Mucosa of stomach (tissue), 1 donor: Measurements from ENCODE around the gene PRR35.
A peak's percentile ranks its signal among the peaks of the same experiment; 100 is the strongest.

Source experiments
- H3K27me3 ChIP-seq: one replicate; pipeline ENCODE4 v1.7.0; 2013; ENCODE audit warnings: mild to moderate bottlenecking, low read length; ENCODE audit not compliant: control insufficient read depth, insufficient read depth
- H3K36me3 ChIP-seq: one replicate; pipeline ENCODE4 v1.7.0; 2013; ENCODE audit warnings: low read length; ENCODE audit not compliant: control insufficient read depth, insufficient read depth
- H3K4me1 ChIP-seq: one replicate; pipeline ENCODE4 v1.7.0; 2013; ENCODE audit warnings: mild to moderate bottlenecking, low read length; ENCODE audit not compliant: control insufficient read depth, insufficient read depth
- H3K4me3 ChIP-seq: one replicate; pipeline ENCODE4 v1.7.0; 2013; ENCODE audit warnings: low read length
- H3K9ac ChIP-seq: one replicate; pipeline ENCODE4 v1.7.0; 2013; ENCODE audit warnings: mild to moderate bottlenecking, low read length, moderate library complexity
- H3K9me3 ChIP-seq: one replicate; pipeline ENCODE4 v1.7.0; 2013; ENCODE audit warnings: mild to moderate bottlenecking, low read length, moderate library complexity; ENCODE audit not compliant: control insufficient read depth
- donor health status: Pancreatic carcinoma.

The PRR35 gene

DNA sequence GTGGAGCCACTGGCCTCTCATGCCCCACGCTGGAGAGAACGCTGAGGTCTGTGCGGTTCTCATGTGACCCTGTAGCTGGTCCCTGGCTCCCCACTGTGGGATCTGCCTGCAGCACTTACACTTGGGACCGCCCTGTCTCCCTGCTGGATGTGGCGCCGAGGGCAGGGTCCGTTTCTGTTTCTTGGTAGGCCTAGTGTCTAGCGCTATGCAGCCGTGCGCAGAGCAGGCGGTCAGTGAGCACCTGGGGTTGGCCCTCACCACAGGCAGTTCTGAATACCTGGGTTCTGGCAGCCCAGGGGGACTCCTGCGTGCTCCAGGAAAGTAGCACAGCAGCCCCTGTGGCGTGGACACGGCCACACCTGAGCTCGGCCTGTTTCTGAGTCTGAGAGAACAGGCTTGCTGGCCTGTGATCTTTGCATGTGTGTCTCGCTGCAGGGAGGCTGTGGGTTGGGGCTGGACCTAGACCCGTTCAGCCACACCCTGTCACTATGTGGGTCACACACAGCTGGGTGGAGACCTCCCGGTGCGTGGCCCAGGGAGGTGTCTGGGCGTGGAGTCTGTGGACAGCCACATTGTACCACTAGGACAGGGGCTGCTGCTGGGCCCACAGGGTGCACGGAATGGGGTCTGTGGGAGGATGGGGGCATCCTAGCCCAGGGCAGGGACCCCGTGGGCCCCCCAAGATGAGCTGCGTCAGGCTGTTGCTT, 29.9 kb upstream of the PRR35 start:
- Histone ChIP-seq H3K9me3 (no peaks in the 10 kb centered on the region), H3K27me3 (no peaks in the 10 kb centered on the region), H3K36me3 (no peaks in the 10 kb centered on the region), H3K9ac (peak overlapping the region; percentile 72), H3K4me3 (no peak overlapping the region), H3K4me1 (peaks cover 59% of the 10 kb centered on the region)

DNA sequence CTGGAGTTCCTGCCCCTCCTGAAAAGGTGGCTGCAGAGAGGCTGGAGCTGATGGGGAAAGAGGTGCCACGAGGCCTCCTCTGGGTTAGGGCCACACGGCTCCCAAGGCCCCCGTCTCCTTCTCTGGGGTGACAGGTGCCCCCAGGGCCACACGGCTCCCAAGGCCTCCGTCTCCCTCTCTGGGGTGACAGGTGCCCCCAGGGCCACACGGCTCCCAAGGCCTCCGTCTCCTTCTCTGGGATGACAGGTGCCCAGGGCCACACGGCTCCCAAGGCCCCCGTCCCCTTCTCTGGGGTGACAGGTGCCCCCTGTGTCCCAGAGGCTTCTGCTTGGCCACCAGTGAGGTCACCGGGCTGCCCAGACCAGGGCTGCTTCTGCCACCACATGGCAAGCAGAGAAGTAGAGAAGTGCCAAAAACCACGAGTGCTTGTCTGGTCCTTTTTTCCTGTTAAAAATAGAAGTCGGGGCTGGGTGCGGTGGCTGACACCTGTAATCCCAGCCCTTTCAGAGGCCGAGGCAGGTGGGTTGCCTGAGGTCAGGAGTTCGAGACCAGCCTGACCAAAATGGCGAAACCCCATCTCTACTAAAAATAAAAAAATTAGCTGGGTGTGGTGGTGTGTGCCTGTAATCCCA, 28.6 kb upstream of the PRR35 start:
- H3K4me1 ChIP-seq: peaks cover 59% of the 10 kb centered on the region
- no peak overlapping the region for H3K9ac ChIP-seq
- H3K9me3 ChIP-seq: no peaks in the 10 kb centered on the region
- no peaks in the 10 kb centered on the region for H3K27me3 ChIP-seq
- no peak overlapping the region for H3K4me3 ChIP-seq
- H3K36me3 ChIP-seq: no peaks in the 10 kb centered on the region

DNA sequence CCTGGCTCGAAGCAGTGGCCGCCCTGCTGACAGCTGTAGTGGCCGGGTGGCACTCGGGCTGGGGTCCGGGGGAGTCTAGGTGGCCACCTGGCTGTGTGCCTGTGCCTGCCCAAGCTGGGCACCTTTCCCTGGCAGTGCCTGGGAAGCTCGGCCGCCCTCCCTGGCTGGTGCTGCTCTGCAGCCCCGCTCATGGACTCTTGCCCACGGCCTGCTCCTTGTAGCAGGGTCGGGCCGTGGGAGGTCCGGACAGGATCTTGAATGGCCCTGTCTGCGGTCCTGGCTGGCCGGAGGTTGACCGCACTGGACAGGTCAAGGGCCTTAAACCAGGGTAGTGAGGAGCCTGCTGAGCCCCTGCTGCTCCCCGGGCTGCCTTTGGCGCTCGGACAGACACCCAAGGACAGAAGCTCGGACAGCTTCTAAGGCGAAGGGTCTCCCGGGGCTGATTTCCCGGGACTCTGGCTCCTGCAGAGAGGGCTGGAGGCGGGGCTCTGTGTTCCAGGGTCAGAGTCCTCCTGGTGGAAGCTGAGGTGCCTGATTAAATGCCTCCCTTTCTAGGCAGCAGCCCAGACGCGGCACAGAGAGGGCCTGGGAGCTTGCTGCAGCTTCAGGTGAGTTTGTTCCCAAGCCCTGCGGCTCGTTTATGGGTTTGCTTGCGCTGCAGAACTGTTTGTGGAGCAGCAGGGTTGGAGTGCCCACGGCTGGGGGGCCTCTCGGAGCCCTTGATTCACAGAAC, 26.6 kb upstream of the PRR35 start:
- no peaks in the 10 kb centered on the region for H3K36me3 ChIP-seq
- peaks cover 66% of the 10 kb centered on the region for H3K4me1 ChIP-seq
- H3K9ac ChIP-seq: peak overlapping the region; percentile 65
- H3K27me3 ChIP-seq: no peaks in the 10 kb centered on the region
- no peaks in the 10 kb centered on the region for H3K9me3 ChIP-seq
- peak overlapping the region; percentile 50 for H3K4me3 ChIP-seq

DNA sequence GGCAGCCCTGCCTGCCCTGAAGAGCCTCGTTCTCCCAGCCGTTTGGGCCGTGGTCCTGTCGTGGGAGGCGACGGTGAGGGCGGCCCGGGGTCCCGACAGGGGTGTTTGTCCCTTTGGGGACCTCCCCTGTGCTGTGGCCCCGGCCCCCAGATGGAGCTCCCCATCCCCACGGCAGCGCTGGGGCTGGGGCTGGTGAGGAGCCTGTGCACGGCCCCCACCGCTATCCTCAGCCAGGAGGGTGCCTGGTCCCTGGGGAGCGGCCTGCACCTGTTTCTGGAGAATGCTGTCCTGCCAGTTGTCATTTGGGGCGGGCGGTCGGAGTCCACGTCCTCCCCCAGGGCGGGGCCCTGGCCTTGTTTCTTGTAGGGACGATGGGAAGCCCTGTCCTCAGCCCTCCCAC, 26.1 kb upstream of the PRR35 start:
- Histone ChIP-seq H3K9ac (peak overlapping the region; percentile 65), H3K9me3 (no peaks in the 10 kb centered on the region), H3K4me3 (peak overlapping the region; percentile 50), H3K36me3 (peaks cover 2% of the 10 kb centered on the region), H3K27me3 (no peaks in the 10 kb centered on the region), H3K4me1 (peaks cover 61% of the 10 kb centered on the region)

DNA sequence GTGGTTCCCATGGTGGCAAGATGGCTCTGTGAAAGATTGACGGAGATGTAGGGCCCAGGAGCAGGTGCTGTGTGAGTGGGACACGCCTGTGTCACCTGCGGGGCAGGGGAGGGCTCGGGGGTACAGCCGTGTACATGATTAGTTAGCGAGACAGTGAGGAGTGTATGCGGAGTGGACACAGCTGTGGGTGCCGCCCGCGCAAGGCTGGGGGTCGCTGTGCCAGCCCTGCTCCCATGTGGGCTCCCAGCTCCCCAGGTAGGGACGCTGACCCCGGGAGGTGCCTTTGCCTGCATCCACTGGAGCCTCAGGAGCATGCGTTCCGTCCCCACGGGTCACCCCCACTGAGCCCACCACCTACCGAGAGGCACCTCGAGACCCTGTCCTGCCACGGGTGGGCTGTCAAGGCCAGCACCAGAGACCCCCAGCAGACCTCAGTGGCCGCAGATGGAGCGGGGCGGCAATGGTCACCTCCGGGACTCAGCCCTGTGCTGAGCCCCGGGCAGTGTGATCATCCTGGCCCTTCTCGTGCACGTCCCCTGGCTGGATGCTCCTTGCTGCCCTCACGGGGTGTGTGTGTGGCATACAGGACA, 25.2 kb upstream of the PRR35 start:
- Histone ChIP-seq H3K9me3 (no peaks in the 10 kb centered on the region), H3K9ac (peak overlapping the region; percentile 65), H3K4me3 (no peak overlapping the region), H3K27me3 (no peaks in the 10 kb centered on the region), H3K4me1 (peaks cover 53% of the 10 kb centered on the region), H3K36me3 (peaks cover 3% of the 10 kb centered on the region)

DNA sequence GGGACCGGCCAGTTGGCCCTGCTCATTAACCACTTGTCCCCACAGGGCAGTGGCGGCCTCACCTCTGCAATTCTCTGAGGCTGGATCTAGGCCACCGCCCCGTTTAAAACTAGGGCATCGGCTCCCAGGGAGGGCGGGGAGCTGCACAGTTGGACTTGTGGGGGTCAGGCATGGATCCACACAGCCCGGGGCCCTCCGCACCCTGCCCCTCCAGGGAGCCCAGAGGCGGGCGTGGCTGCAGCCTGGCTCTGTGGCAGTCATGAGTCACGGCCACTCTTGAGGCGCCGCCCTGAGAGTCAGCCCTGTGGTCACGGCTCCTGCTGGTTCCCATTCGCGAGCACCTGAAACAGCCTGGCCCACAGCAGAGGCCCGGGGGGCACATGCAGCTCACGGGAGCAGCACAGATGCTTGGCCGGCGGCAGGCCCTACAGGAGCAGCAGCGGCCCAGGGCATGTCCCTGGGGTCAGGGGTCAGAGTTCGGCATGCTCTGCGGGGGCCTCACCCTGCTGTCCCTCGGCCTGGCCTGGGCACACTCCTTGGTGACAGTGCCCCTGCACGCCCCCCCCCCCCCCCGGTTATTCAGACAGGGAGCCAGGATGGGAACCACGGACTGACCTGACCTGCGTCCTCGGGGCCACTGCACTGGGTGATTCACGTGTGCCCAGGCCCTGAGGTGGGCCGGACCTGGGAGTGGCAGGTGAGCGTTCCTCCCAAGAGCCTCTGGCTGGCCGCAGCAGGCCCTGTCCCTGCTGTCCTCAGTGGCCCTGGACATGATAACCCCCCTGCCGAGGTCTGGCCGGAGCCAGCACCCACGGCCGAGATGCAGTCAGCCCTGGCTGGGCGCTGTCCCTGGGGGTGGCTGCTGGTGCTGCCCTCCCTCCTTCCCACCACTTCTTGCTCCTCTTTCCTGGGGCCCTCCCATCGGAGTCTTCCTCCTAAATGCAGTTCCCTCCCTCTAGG, 24.5 kb upstream of the PRR35 start:
- Histone ChIP-seq H3K27me3 (no peaks in the 10 kb centered on the region), H3K9me3 (no peaks in the 10 kb centered on the region), H3K36me3 (peaks cover 3% of the 10 kb centered on the region), H3K9ac (peak overlapping the region; percentile 32), H3K4me1 (peaks cover 45% of the 10 kb centered on the region), H3K4me3 (no peak overlapping the region)

DNA sequence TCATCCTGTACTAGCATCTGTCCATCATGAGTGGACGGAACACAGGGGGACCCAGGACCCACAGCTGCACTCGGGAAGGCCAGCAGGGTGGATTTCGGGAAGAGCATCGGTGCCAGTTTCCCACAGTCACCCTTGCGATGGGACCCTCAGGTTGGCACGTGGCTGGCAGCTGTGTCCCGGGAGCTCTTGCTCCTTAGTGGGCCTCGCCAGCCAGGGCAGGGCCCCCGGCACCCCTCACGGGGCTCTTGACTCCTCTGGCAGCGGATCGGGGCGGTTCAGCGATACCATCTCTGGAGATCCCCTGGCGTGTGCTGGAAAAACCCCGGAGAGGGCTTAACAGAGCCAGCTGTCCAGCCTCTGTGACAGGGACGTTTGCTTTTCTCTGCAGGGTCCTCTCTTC, 23.4 kb upstream of the PRR35 start:
- Histone ChIP-seq H3K4me3 (no peak overlapping the region), H3K9ac (no peak overlapping the region), H3K27me3 (no peaks in the 10 kb centered on the region), H3K9me3 (no peaks in the 10 kb centered on the region), H3K4me1 (peaks cover 42% of the 10 kb centered on the region), H3K36me3 (peaks cover 3% of the 10 kb centered on the region)

DNA sequence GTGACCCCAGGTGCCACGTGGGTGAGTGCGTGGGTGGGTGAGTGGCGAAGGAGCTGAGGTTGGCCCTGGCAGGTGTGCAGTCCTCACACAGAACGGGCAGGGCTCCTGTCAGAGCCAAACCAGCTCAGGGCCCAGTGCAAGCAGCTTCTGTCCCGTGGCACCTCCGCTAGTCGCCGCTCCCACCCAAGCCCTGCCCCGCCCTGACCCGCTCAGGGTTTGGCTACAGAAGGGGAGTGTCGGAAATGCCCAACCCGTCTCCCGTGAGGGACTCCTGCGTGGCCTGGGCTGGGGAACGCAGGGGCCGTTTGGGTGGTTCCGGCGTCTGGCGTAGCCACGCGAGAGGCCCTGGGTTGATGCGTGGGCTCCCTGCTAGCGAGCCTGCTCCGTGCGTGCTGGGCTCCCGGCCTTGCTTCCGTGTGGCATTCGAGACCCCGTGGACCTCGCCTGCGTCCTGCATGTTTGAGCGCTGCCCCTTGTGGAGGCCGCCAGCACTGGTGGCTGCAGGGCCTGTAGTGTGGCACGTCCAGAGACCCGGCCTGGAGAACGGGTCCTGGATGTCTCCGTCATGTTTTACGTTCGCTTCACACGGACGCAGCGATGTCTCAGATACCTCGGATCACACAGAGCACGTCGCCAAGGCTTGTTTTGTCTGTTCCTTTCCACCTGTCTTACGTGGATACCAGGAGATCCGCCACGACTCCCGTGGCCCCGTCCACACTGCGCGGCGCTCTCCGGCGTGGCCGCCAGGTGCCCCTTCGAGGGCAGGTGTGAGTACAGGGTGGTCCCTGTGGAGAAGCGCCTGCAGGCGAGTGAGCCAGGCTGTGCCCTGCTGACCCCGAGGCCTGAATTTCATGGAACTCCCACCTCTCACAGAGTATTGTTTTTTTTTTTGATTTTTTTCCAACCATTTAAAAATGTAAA, 22.5 kb upstream of the PRR35 start:
- peaks cover 42% of the 10 kb centered on the region for H3K4me1 ChIP-seq
- H3K9me3 ChIP-seq: no peaks in the 10 kb centered on the region
- H3K9ac ChIP-seq: no peak overlapping the region
- no peak overlapping the region for H3K4me3 ChIP-seq
- no peaks in the 10 kb centered on the region for H3K27me3 ChIP-seq
- H3K36me3 ChIP-seq: peaks cover 3% of the 10 kb centered on the region

DNA sequence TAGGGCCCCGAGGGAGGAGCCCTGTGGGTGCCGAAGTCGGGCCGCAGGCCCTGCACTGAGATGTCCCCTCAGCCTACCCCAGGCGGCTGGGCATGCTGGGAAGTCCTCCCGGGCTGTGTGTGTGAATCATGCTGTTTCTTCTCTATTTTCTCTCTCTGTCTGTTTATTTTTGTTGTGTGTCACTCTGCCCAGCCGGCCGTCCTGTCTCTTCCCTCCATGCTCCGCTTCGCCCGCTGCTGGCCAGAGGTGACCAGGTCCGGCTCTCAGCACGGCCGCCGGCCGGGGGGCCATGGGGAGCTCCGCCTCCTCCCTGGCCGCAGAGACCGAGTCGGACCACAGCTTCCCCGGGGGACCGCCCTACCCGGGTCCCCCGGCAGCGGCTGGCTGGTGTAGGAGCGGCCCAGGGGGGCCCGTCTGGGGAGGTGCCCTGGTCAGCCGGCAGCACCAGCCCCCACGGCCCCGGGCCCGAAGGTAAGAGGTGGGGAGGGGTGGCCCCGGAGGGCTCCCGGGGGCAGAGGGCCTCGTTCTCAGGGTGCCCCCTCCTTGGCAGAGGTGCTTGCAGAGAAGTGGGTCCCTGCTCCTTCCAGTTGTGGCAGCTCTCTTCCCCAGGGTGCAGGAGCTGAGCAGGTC, 20.2 kb upstream of the PRR35 start:
- Histone ChIP-seq H3K27me3 (no peaks in the 10 kb centered on the region), H3K9me3 (no peaks in the 10 kb centered on the region), H3K4me1 (peaks cover 25% of the 10 kb centered on the region), H3K4me3 (no peak overlapping the region), H3K9ac (no peak overlapping the region), H3K36me3 (peaks cover 3% of the 10 kb centered on the region)

DNA sequence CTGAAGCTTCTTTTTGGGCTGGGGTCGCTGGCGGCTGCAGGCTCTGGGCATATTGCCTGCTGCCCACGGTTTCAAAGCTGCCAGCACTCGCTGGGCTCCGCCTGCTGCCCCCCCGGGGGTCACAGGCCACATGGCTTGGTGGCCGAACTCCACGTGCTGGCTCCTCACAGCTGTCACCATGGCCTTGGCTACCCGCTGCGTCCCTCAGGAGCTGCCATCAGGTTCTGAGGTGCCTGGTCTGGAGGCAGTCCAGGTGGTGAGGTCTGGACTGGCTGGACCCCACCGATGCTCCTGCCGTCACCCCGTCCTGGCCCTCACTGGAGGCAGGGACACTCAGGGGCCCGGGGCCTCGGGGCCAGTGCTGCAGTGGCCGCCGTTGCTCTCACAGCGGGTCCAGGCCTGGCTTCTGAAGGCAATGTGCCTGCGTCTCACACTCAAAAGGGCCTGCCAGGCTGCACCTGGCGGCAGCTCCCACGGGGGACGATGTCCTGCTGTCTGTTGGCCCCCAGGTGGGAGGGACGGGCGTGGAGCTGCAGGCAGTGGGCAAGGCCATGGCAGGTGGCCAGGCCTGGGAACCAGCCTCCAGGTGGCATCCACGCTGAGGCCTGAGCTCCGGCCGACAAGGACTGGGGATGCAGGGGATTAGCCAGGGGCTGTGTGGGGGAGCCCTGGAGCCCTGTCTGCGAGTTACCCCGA, 19.4 kb upstream of the PRR35 start:
- no peaks in the 10 kb centered on the region for H3K9me3 ChIP-seq
- H3K27me3 ChIP-seq: no peaks in the 10 kb centered on the region
- peaks cover 3% of the 10 kb centered on the region for H3K36me3 ChIP-seq
- H3K4me3 ChIP-seq: no peak overlapping the region
- no peak overlapping the region for H3K9ac ChIP-seq
- peaks cover 23% of the 10 kb centered on the region for H3K4me1 ChIP-seq
